ENCODE measurements around the gene INSIG1.

Gene INSIG1

DNA sequence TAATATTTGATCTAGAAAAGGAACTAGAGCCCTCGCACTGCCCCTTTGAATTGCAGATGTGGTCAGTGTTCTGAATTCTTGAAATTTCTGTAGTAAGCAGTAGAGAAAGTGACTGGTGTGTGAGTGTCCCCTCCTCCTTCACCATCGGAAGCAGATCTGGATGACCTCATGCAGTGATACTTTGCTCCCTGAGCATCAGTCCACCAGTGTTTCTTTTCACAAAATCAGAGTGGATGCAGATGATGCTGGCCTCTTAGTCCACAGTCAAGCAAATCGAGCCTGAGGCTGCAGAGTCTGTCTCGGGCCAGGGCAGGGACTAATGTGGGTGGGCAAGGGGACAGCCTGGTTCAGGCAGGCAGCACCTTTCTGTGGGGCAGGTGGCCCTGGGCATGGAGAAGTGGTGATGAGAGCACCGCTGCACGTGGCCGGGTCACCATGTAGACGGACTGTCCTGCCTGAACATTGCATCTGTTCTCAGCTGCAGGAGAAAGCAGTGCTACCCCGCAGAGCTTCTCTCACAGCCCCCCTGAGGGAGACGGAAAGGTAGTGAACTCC lies 5.4 kb downstream of the INSIG1 start:
- DNase-seq (ENCODE audit: low read depth, low spot score) = no peak

- no peak for DNase-seq (ENCODE audit: low read depth, low spot score)
Measured at GRCh38 chr7:155303897-155304296, 6.2 kb downstream of the INSIG1 start.

DNA sequence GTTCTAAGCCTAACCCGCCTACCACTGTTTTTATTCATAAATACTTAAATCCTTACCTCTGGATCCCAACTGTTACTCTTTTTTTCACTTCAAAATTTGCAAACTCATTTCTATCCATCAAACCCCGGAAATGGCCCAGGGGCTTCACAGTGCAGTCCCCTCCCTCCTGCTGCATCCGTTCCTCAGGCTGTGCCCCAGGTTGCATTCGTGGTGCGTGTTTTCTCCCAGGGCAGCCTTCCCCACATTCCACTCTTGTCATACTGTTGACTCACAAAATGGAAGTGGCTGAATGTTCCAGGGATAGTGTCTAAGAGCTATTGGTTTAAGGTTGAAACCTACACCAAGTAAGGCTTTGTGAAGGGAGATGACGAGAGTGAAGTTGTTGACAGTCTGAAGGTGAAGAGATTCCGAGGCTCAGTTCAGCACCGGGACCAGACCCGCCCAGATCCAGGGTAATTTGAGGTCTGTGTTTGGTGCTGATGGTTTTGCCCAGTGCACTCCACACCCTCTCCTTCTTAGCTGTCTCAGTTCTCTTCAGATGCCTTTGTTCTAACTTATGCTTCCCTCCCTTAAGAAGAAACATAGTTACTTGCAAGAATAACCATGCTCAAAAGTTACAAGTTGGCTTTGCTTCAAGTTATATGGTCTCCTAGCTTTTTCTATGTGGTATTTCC lies 7.7 kb downstream of the INSIG1 start:
- no peak for DNase-seq (ENCODE audit: low read depth, low spot score)

GRCh38 chr7:155306673-155307470 lies 9.2 kb downstream of the INSIG1 start:
- no peak for DNase-seq (ENCODE audit: low read depth, low spot score)

GRCh38 chr7:155308330-155309020 lies 10.8 kb downstream of the INSIG1 start:
- no peak for DNase-seq (ENCODE audit: low read depth, low spot score)

GRCh38 chr7:155309021-155309338 lies 11.3 kb downstream of the INSIG1 start:
- DNase-seq (ENCODE audit: low read depth, low spot score) = no peak

DNA sequence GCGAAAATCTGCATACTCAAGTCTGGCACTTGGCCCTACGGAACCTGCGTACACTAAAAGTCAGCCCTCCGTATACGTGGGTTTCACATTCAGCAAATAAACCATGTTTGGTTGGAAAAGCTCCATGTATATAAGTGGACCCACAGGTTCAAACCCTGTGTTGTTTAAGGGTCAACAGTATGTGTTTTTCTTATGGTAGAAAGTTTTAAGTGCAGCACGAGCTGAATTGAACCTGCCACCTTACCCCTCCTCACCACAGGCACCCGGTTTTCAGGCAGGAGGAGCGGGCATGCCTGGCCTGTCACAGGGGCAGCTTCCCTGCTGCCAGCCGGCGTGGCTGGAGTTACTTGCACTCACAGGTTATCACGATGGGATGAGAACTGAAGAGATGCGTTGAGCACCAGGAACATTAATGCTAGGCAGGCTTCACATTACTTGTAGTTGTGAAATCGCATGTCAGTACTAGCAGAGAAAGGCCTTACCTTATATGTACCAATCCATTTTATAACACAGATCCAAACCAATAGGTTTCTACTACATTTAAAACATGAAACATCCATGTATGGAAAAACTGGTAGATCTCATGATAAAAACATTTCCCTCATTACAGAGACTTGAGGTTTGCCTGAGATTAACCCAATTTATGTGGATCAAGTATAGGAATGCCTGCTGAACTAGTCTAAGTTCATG lies 12.9 kb downstream of the INSIG1 start:
- DNase-seq (ENCODE audit: low read depth, low spot score) = no peak

- no peak for DNase-seq (ENCODE audit: low read depth, low spot score)
Measured at GRCh38 chr7:155311826-155312537, 14.3 kb downstream of the INSIG1 start.

- DNase-seq (ENCODE audit: low read depth, low spot score) = no peak
Measured at GRCh38 chr7:155312633-155313032, 15.0 kb downstream of the INSIG1 start.

- DNase-seq (ENCODE audit: low read depth, low spot score) = no peak
Measured at GRCh38 chr7:155313096-155313495, 15.4 kb downstream of the INSIG1 start.

DNA sequence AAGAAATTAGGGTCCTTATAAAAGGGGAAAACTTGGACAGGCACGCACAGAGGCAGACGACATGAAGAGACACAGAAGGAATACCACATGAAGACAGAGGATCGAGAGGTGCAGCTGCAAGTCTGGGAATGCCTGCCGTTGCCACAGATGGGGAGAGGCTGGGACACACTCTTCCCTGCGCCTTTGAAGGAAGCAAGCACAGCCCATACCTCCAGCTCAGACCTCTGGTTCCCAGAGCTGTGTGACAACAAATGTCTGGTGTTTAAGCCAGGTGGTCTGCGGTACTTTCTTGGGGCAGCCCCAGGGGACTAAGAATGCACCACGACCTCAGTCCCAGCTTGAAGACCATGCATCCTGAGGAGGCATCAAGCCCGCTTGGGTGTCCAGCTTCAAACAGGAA lies 18.3 kb downstream of the INSIG1 start:
- no peak for DNase-seq (ENCODE audit: low read depth, low spot score)

- no peak for DNase-seq (ENCODE audit: low read depth, low spot score)
Measured at GRCh38 chr7:155316427-155317113, 18.9 kb downstream of the INSIG1 start.

- DNase-seq (ENCODE audit: low read depth, low spot score) = no peak
Measured at GRCh38 chr7:155317114-155317434, 19.4 kb downstream of the INSIG1 start.

- DNase-seq (ENCODE audit: low read depth, low spot score) = no peak
Measured at GRCh38 chr7:155318245-155318644, 20.6 kb downstream of the INSIG1 start.

GRCh38 chr7:155322530-155322929 lies 24.9 kb downstream of the INSIG1 start:
- no peak for DNase-seq (ENCODE audit: low read depth, low spot score)

DNA sequence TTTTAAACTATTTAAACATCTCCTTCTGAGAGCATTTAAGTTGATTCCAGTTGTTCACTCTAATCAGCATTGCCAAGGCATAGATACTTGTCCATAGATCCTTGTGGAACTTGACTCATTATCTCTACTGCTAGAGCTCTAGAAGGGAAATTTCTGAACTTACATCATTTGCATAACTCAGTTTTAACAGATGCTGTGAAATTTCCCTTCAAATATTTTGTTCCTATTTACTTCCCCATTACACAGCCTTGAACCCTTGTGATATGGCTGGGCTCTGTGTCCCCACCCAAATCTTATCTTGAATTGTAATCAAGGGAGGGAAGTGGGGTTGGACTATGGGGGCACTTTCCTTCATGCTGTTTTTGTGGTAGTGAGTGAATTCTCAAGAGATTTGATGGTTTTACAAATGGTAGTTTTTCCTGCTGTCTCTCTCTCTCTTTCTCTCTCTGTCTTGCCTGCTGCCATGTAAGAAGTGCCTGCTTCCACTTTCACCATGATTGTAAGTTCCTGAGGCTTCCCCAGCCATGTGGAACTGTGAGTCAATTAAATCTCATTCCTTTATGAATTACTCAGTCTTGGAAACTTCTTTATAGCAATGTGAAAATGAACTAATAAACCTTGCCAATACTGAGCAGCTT lies 25.4 kb downstream of the INSIG1 start:
- no peak for DNase-seq (ENCODE audit: low read depth, low spot score)

GRCh38 chr7:155324012-155324917 lies 26.6 kb downstream of the INSIG1 start:
- no peak for DNase-seq (ENCODE audit: low read depth, low spot score)

GRCh38 chr7:155324918-155325235 lies 27.2 kb downstream of the INSIG1 start:
- no peak for DNase-seq (ENCODE audit: low read depth, low spot score)

- DNase-seq (ENCODE audit: low read depth, low spot score) = no peak
Measured at GRCh38 chr7:155326385-155326784, 28.7 kb downstream of the INSIG1 start.
